Esophagus squamous epithelium (tissue), 5 donors: ENCODE results near the gene BICD2. TPM values are rescaled to one million over a fixed set of nuclear protein-coding genes. Genes with fewer than 3 reads are reported as not detected.
A peak's percentile ranks its signal among the peaks of the same experiment; 100 is the strongest.

ENCODE experiments used
- DNase-seq: peaks from one replicate; lab custom pipeline; 2025; lab: John Stamatoyannopoulos, UW
- H3K27ac ChIP-seq, 4 donors: fragments of 200-600 bp; sonication (generic); one replicate each; pipeline ENCODE4 v1.5.1; 2016 to 2019; ENCODE audit warnings: mild to moderate bottlenecking in 1 of 4
- H3K27me3 ChIP-seq, 4 donors: fragments of 200-600 bp; sonication (generic); 1 replicate in 3 of 4; 2 replicates in 1 of 4; pipeline versions ENCODE4 v1.5.1 to v1.6.0; 2017 to 2021; ENCODE audit warnings: antibody characterized with exemption in 1 of 4
- H3K36me3 ChIP-seq, 3 donors: fragments of 200-600 bp; sonication (generic); one replicate each; pipeline ENCODE4 v1.5.1; 2016 to 2019
- H3K4me1 ChIP-seq, 3 donors: fragments of 200-600 bp; sonication (generic); one replicate each; pipeline ENCODE4 v1.5.1; 2017 to 2019
- H3K4me3 ChIP-seq, 4 donors: fragments of 200-600 bp; sonication (generic); 1 replicate in 3 of 4; 2 replicates in 1 of 4; pipeline ENCODE4 v1.5.1; 2016 to 2019; ENCODE audit warnings: mild to moderate bottlenecking in 2 of 4, moderate library complexity in 1 of 4
- H3K9me3 ChIP-seq, 3 donors: fragments of 200-600 bp; sonication (generic); one replicate each; pipeline ENCODE4 v1.5.1; 2016 to 2019
- POLR2A ChIP-seq, 4 donors: fragments of 450-650 bp; IDR thresholded peaks; one replicate each; pipeline ENCODE4 v1.6.1; 2017; ENCODE audit warnings: antibody characterized with exemption in 4 of 4, mild to moderate bottlenecking in 4 of 4, moderate library complexity in 3 of 4
- WGBS, 2 donors: methylation state at CpG; one replicate each; pipeline ENCODE4 v1.1.5; 2018; 5-methylcytosine and 5-hydroxymethylcytosine counted together
- intact Hi-C: fragments of 100-400 bp; cut with DNase I; formaldehyde crosslinking; loops from one replicate; pipeline ENCODE4 v1.15.0; 2022
- total RNA-seq, 4 donors: library from RNA; depleted of rRNA; stranded (reverse); fragments of >200 nt; gene quantifications; one replicate each; pipeline ENCODE4 v1.1.0, GENCODE V29; 2016
- TF ChIP-seq, protein P1 (sequence below), 6 experiments: fragments of 450-650 bp in 4 of 6; fragments of 200-600 bp in 2 of 6; sonication (generic) in 2 of 6; IDR thresholded peaks; one replicate each; pipeline ENCODE4 v1.5.1; 2016 to 2019; ENCODE audit warnings: antibody characterized with exemption in 6 of 6, mild to moderate bottlenecking in 4 of 6, moderate library complexity in 4 of 6
- donor health status: DM: yes; HTN: yes; CAD: no.

The BICD2 gene
- total RNA-seq, 4 donors from 2014 or later = 81.7 to 116 (median 91.1) TPM

GRCh38 chr9:92764988-92765936 lies 629 bp upstream of the BICD2 start:
- 9 to 10% methylated on average over 13 to 14 of the region's 75 CpGs for WGBS, 2 donors
- peak; percentile 90 for DNase-seq
- H3K27ac ChIP-seq = peak overlapping the region; percentile 99 to 100 (median 100)
- peaks cover 48 to 81% (median 49%) of the 10 kb centered on the region in 3 donors for H3K4me1 ChIP-seq
- peak overlapping the region; percentile 78 to 99 (median 90) for H3K4me3 ChIP-seq
- intact Hi-C loops = no loop called here
- no peaks in the 10 kb centered on the region for H3K27me3 ChIP-seq
- TF ChIP-seq POLR2A (IDR thresholded peaks at IDR 0.05) = peak in 3 of 4 donors; percentile 40 to 94 (median 92)
- TF ChIP-seq, protein P1, sequence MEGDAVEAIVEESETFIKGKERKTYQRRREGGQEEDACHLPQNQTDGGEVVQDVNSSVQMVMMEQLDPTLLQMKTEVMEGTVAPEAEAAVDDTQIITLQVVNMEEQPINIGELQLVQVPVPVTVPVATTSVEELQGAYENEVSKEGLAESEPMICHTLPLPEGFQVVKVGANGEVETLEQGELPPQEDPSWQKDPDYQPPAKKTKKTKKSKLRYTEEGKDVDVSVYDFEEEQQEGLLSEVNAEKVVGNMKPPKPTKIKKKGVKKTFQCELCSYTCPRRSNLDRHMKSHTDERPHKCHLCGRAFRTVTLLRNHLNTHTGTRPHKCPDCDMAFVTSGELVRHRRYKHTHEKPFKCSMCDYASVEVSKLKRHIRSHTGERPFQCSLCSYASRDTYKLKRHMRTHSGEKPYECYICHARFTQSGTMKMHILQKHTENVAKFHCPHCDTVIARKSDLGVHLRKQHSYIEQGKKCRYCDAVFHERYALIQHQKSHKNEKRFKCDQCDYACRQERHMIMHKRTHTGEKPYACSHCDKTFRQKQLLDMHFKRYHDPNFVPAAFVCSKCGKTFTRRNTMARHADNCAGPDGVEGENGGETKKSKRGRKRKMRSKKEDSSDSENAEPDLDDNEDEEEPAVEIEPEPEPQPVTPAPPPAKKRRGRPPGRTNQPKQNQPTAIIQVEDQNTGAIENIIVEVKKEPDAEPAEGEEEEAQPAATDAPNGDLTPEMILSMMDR (IDR thresholded peaks at IDR 0.05) = peak; percentile 87 to 98 (median 95)
- no peaks in the 10 kb centered on the region for H3K9me3 ChIP-seq
- no peaks in the 10 kb centered on the region for H3K36me3 ChIP-seq

GRCh38 chr9:92763721-92764380 lies 782 bp downstream of the BICD2 start:
- Histone ChIP-seq H3K4me1 (peaks cover 42 to 81% (median 48%) of the 10 kb centered on the region in 3 donors), H3K9me3 (no peaks in the 10 kb centered on the region), H3K4me3 (peak overlapping the region; percentile 78 to 99 (median 90)), H3K36me3 (no peaks in the 10 kb centered on the region), H3K27me3 (no peaks in the 10 kb centered on the region), H3K27ac (peak overlapping the region; percentile 90 to 100 (median 100))
- WGBS, 2 donors = 0% methylated on average over 6 to 23 of the region's 42 CpGs
- intact Hi-C loops = no loop called here
- no peak for DNase-seq
- TF ChIP-seq, protein P1 (IDR thresholded peaks at IDR 0.05) = no peak
- TF ChIP-seq POLR2A (IDR thresholded peaks at IDR 0.05) = peak in 1 of 4 donors; percentile 9

DNA sequence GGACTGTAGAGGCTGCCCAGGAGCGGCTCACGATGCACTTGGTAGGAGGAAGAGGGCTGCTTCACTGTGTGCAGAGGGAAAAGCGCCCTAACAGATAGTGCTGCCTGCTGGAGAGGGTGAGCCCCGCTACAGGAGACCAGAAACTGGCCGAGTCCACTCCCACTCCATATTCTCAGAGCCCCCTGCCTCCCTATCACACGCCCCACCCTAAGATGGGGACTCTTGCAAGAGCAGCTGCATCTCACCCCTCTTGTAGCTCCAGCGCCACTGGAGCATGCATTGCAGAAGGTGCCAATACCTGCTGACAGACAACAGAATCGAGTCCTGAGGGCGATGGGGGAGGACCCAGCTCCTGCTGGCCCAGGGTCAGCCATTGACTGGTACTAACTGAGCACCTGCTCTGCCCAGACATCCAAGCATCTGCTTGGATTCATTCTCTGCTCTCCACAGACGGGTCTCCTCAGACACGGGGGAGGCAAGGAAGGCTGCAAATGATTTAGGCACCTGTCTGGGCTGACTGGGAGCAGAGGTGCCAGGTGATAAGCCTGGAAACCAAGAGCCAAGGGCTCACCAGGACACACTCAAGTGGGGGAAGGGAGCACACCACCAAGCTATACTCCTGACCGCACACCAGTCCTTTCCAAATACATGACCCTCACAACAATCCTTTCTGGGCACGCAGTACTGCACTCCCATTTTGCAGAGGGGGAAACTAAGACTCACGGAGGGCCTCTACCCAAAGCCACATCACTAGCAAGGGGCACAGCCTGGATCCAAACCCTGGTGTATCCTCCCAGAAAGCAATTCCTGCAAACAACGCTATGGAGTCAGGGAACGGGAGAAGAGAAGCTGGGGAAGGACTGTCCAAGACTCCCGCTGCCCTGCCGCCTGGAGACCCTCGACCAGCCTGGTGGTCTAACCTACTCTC lies 1.6 kb downstream of the BICD2 start:
- Histone ChIP-seq H3K36me3 (no peaks in the 10 kb centered on the region), H3K27ac (peak overlapping the region; percentile 90 to 100 (median 100)), H3K27me3 (no peaks in the 10 kb centered on the region), H3K4me1 (peaks cover 41 to 77% (median 48%) of the 10 kb centered on the region in 3 donors), H3K4me3 (peak overlapping the region; percentile 78 to 99 (median 90)), H3K9me3 (no peaks in the 10 kb centered on the region)
- DNase-seq = no peak
- WGBS, 2 donors = 16 to 48% methylated on average over 7 to 9 of the region's 19 CpGs
- intact Hi-C loops = no loop called here
- TF ChIP-seq POLR2A (IDR thresholded peaks at IDR 0.05) = no peak
- TF ChIP-seq, protein P1 (IDR thresholded peaks at IDR 0.05) = no peak

DNA sequence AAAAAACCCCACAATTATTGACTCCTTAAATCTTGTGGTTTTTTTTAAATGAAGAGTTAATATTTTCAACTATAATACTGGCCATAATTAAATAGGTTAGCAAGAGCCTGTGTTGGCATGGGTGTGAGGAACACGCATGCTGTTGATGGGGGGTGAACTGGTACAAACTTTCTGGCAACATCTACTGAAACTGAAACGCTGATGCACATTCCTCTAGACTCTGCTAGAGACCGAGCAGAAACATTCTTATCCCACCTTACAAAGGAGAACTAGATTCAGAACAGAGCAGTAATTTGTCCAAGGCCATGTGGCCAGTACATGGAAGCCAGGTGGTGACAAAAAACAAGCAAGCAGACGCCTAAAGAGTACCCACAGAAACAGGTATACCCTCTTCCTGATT lies 2.4 kb downstream of the BICD2 start:
- H3K36me3 ChIP-seq = no peaks in the 10 kb centered on the region
- WGBS, 2 donors = 7 to 33% methylated on average over 4 of the region's 4 CpGs
- DNase-seq = no peak
- no peaks in the 10 kb centered on the region for H3K27me3 ChIP-seq
- peaks cover 44 to 77% (median 48%) of the 10 kb centered on the region in 3 donors for H3K4me1 ChIP-seq
- intact Hi-C loops = no loop called here
- no peaks in the 10 kb centered on the region for H3K9me3 ChIP-seq
- no peak for TF ChIP-seq POLR2A (IDR thresholded peaks at IDR 0.05)
- TF ChIP-seq, protein P1 (IDR thresholded peaks at IDR 0.05) = no peak
- peak overlapping the region; percentile 78 to 99 (median 90) for H3K4me3 ChIP-seq
- H3K27ac ChIP-seq = peak overlapping the region; percentile 90 to 100 (median 100)
